Esophagus squamous epithelium (tissue), 5 donors: ENCODE measurements around the gene IL34. TPM values are rescaled to one million over a fixed set of nuclear protein-coding genes. Genes with fewer than 3 reads are reported as not detected.

Source experiments
- DNase-seq: peaks from one replicate; lab custom pipeline; 2025; lab: John Stamatoyannopoulos, UW
- H3K27ac ChIP-seq, 4 donors: fragments of 200-600 bp; sonication (generic); one replicate each; pipeline ENCODE4 v1.5.1; 2016 to 2019; ENCODE audit warnings: mild to moderate bottlenecking in 1 of 4
- H3K27me3 ChIP-seq, 4 donors: fragments of 200-600 bp; sonication (generic); 1 replicate in 3 of 4; 2 replicates in 1 of 4; pipeline versions ENCODE4 v1.5.1 to v1.6.0; 2017 to 2021; ENCODE audit warnings: antibody characterized with exemption in 1 of 4
- H3K36me3 ChIP-seq, 3 donors: fragments of 200-600 bp; sonication (generic); one replicate each; pipeline ENCODE4 v1.5.1; 2016 to 2019
- H3K4me1 ChIP-seq, 3 donors: fragments of 200-600 bp; sonication (generic); one replicate each; pipeline ENCODE4 v1.5.1; 2017 to 2019
- H3K4me3 ChIP-seq, 4 donors: fragments of 200-600 bp; sonication (generic); 1 replicate in 3 of 4; 2 replicates in 1 of 4; pipeline ENCODE4 v1.5.1; 2016 to 2019; ENCODE audit warnings: mild to moderate bottlenecking in 2 of 4, moderate library complexity in 1 of 4
- H3K9me3 ChIP-seq, 3 donors: fragments of 200-600 bp; sonication (generic); one replicate each; pipeline ENCODE4 v1.5.1; 2016 to 2019
- POLR2A ChIP-seq, 4 donors: fragments of 450-650 bp; IDR thresholded peaks; one replicate each; pipeline ENCODE4 v1.6.1; 2017; ENCODE audit warnings: antibody characterized with exemption in 4 of 4, mild to moderate bottlenecking in 4 of 4, moderate library complexity in 3 of 4
- WGBS, 2 donors: methylation state at CpG; one replicate each; pipeline ENCODE4 v1.1.5; 2018; 5-methylcytosine and 5-hydroxymethylcytosine counted together
- intact Hi-C: fragments of 100-400 bp; cut with DNase I; formaldehyde crosslinking; loops from one replicate; pipeline ENCODE4 v1.15.0; 2022
- total RNA-seq, 4 donors: library from RNA; depleted of rRNA; stranded (reverse); fragments of >200 nt; gene quantifications; one replicate each; pipeline ENCODE4 v1.1.0, GENCODE V29; 2016
- TF ChIP-seq, protein P1 (sequence below), 6 experiments: fragments of 450-650 bp in 4 of 6; fragments of 200-600 bp in 2 of 6; sonication (generic) in 2 of 6; IDR thresholded peaks; one replicate each; pipeline ENCODE4 v1.5.1; 2016 to 2019; ENCODE audit warnings: antibody characterized with exemption in 6 of 6, mild to moderate bottlenecking in 4 of 6, moderate library complexity in 4 of 6
- donor health status: DM: yes; HTN: yes; CAD: no.

The IL34 gene
- total RNA-seq, 4 donors from 2014 or later = 3.2 to 26.6 (median 9.1) TPM

DNA sequence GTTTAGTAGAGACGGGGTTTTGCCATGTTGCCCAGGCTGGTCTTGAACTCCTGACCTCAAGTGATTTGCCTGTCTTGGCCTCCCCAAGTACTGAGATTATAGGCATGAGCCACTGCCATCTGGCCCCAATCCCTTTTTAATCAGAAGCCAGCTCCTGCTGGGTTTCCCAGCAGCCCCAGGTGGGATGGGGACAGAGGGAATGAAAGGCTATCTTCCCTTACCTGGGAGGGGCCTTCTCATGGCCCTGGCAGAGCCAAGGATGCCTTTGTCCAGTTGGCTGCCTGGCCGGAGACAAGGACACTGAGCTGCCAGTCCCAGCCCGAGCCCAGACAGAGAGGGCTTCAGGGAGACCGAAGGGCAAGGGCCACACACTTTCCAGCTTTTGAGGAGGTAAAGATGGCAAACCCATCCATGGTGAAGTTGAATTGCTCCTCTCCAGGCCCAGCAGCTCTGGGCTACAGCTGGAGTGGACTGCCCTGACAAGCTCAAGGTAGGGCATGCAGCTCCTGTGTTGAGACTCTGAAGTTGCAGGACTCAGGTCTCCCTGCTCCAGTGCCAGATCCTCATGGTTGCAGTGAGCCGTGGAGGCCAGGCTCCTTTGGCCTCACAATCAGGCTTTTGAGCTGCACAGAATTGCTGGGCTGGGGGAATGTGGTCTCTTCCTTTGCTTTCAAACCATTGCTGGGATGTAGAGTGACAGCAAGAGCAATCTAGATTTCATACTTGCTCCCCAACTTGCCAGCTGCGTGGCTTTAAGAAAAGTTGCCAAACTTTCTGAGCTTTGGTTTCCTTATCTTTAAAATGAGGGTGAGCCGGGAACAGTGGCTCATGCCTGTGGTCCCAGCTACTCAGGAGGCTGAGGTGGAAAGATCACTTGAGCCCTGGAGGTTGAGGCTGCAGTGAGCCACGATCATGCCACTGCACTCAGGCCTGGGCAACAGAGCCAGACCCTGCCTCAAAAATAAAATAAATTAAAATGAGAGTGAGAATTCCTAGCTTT, 44.5 kb upstream of the IL34 start:
- Histone ChIP-seq H3K36me3 (peaks cover 0 to 9% (median 0%) of the 10 kb centered on the region in 3 donors), H3K9me3 (no peaks in the 10 kb centered on the region), H3K27ac (no peak overlapping the region), H3K4me3 (no peak overlapping the region), H3K4me1 (peaks cover 0 to 23% (median 0%) of the 10 kb centered on the region in 3 donors), H3K27me3 (no peaks in the 10 kb centered on the region)
- intact Hi-C loops = no loop called here
- TF ChIP-seq, protein P1, sequence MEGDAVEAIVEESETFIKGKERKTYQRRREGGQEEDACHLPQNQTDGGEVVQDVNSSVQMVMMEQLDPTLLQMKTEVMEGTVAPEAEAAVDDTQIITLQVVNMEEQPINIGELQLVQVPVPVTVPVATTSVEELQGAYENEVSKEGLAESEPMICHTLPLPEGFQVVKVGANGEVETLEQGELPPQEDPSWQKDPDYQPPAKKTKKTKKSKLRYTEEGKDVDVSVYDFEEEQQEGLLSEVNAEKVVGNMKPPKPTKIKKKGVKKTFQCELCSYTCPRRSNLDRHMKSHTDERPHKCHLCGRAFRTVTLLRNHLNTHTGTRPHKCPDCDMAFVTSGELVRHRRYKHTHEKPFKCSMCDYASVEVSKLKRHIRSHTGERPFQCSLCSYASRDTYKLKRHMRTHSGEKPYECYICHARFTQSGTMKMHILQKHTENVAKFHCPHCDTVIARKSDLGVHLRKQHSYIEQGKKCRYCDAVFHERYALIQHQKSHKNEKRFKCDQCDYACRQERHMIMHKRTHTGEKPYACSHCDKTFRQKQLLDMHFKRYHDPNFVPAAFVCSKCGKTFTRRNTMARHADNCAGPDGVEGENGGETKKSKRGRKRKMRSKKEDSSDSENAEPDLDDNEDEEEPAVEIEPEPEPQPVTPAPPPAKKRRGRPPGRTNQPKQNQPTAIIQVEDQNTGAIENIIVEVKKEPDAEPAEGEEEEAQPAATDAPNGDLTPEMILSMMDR (IDR thresholded peaks at IDR 0.05) = no peak
- TF ChIP-seq POLR2A (IDR thresholded peaks at IDR 0.05) = no peak
- 66 to 81% methylated on average over 3 to 6 of the region's 8 CpGs for WGBS, 2 donors
- no peak for DNase-seq

DNA sequence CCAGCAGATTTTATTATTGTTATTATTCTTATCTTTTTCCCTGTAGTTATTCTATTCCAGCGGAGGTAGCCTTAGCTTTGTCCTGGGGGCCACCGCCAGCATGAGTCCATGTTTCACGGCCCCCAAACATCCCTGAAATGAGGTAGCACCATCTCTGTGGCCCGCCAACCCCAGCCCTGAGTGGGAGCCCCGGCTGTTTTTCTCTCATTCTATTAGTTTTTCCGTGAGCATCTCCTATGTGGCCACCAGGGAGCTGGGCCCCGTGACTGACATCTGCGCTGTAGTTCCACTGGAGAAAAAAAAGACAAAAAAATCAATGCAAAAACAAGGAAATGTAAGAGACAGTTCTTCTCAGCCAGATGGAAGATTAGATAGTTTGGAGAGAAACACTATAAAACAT, 43.5 kb upstream of the IL34 start:
- Histone ChIP-seq H3K27ac (no peak overlapping the region), H3K4me1 (peaks cover 0 to 22% (median 0%) of the 10 kb centered on the region in 3 donors), H3K9me3 (no peaks in the 10 kb centered on the region), H3K27me3 (no peaks in the 10 kb centered on the region), H3K4me3 (no peak overlapping the region), H3K36me3 (peaks cover 0 to 9% (median 0%) of the 10 kb centered on the region in 3 donors)
- no peak for DNase-seq
- TF ChIP-seq, protein P1 (IDR thresholded peaks at IDR 0.05) = no peak
- no peak for TF ChIP-seq POLR2A (IDR thresholded peaks at IDR 0.05)
- 80 to 81% methylated on average over 5 to 6 of the region's 8 CpGs for WGBS, 2 donors
- intact Hi-C loops = no loop called here

DNA sequence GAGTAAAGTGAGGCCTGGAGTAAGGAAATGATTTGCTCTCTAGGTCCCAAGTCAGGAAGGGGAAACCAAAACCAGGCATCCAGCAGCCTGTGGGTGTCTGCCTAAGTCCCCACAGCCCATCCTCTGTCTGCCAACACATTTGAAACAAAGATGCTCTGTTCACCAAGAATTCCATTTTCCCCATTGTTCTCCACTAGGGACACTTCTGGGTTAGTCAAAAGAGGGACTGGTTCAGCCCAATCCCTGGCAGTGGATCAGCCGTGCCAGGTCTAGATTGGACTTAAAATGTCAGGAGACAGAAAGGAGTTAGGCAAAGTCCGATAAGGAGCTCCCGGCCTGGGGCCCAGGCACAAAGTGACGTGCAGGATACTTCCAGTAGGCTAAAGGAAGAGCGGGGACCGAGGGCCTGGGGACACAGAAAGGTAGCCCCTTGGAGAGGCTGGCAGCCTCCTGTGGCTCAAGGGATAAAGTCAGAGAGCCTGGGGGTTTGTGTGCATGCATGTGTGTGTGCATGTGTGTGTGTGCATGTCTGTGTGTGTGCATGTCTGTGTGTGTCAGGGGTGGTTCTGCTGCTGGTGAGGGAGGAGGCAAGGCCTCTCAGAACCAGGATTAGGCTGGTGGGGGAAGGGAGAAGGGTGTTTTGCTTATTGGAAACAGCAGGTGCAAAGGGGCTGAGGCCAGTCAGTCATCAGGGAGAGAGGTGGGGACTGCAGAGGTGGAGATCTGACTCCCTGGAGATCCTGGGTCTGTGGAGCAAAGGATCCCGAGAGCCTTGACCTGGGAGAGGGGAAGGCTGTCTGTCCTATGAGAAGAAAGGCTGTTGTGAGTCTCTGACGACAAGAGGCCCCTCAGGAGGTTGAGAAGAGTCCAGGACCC, 41.7 kb upstream of the IL34 start:
- 88 to 89% methylated on average over 7 to 8 of the region's 8 CpGs for WGBS, 2 donors
- no peak overlapping the region for H3K4me3 ChIP-seq
- TF ChIP-seq, protein P1 (IDR thresholded peaks at IDR 0.05) = no peak
- TF ChIP-seq POLR2A (IDR thresholded peaks at IDR 0.05) = no peak

DNA sequence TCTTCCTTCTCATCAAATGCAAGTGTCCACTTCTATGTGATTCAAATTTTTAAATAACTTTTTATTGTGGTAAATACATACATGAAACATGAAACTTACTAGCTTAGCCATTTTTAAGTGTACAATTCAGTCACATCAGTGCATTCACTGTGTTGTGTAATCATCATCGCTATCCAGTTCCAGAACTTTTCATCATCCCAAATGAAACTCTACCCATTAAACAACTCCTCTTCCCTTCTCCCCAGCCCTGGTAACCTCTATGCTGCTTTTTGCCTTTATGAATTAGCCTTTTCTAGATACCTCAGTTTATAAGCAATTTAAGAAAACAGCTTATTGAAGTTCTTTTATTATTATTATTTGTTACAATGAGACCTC, 41.1 kb upstream of the IL34 start:
- TF ChIP-seq, protein P1 (IDR thresholded peaks at IDR 0.05) = no peak
- TF ChIP-seq POLR2A (IDR thresholded peaks at IDR 0.05) = no peak
- H3K4me1 ChIP-seq = peaks cover 0 to 37% (median 2%) of the 10 kb centered on the region in 3 donors
- DNase-seq = no peak
- intact Hi-C loops = no loop called here
- no peaks in the 10 kb centered on the region for H3K9me3 ChIP-seq
- WGBS, 2 donors = 58 to 67% methylated on average over 1 of the region's 1 CpG
- peaks cover 0 to 2% (median 0%) of the 10 kb centered on the region in 3 donors for H3K36me3 ChIP-seq
- H3K27me3 ChIP-seq = no peaks in the 10 kb centered on the region
- H3K4me3 ChIP-seq = no peak overlapping the region
- H3K27ac ChIP-seq = no peak overlapping the region

More for the DNA sequence above, 41.7 kb upstream of the IL34 start:
- H3K9me3 ChIP-seq = no peaks in the 10 kb centered on the region
- peaks cover 0 to 8% (median 0%) of the 10 kb centered on the region in 3 donors for H3K36me3 ChIP-seq
- H3K4me1 ChIP-seq = peaks cover 0 to 32% (median 2%) of the 10 kb centered on the region in 3 donors
- no peak overlapping the region for H3K27ac ChIP-seq
- intact Hi-C loops = no loop called here
- H3K27me3 ChIP-seq = no peaks in the 10 kb centered on the region
- DNase-seq = no peak
